ENCODE results near the gene EXOC4. TPM values are rescaled to one million over a fixed set of nuclear protein-coding genes. Genes with fewer than 3 reads are reported as not detected.

EXOC4 gene
- total and polyA plus RNA-seq, 2 donors (not counting 1 experiment from before 2014, with no cell fraction given), result 79.6 to 158 TPM

GRCh38 chr7:133408212-133408611, 155.3 kb downstream of the EXOC4 start:
- H3K27ac ChIP-seq (ENCODE audit: insufficient read depth, low read length), result no peak overlapping the region
- no peaks in the 10 kb centered on the region for H3K36me3 ChIP-seq (ENCODE audit: control insufficient read depth, insufficient read depth, low read length)
- no peak for DNase-seq (ENCODE audit: low read depth in 2 of 2)
- no peak overlapping the region for H3K4me2 ChIP-seq (ENCODE audit: extremely low read depth, insufficient read depth, low read length)
- H3K4me1 ChIP-seq (ENCODE audit: control insufficient read depth, extremely low read depth, insufficient read depth, low read length), result no peaks in the 10 kb centered on the region
- no peaks in the 10 kb centered on the region for H4K20me1 ChIP-seq (ENCODE audit: control insufficient read depth, extremely low read depth, insufficient read depth, low read length)
- no peak for TF ChIP-seq EZH2 (IDR thresholded peaks at IDR 0.05; ENCODE audit: low read length, missing control alignments)
- TF ChIP-seq CTCF (conservative IDR thresholded peaks at IDR 0.05 in 1 of 2, IDR thresholded peaks at IDR 0.05 in 1 of 2; ENCODE audit: low read depth in 1 of 2, low read length in 2 of 2), result no peak
- no peaks in the 10 kb centered on the region for H3K79me2 ChIP-seq (ENCODE audit: control insufficient read depth, insufficient read depth, low read length)
- no peak overlapping the region for H2AFZ ChIP-seq (ENCODE audit: low read length)
- no peak overlapping the region for H3K9ac ChIP-seq (ENCODE audit: insufficient read depth, low read length)
- no peaks in the 10 kb centered on the region for H3K9me3 ChIP-seq (ENCODE audit: control insufficient read depth, insufficient read depth, low read depth, low read length)
- no peak overlapping the region for H3K4me3 ChIP-seq (replicated peaks in 1 of 4; ENCODE audit: control extremely low read depth in 1 of 4, insufficient read depth in 1 of 4, low read depth in 3 of 4, low read length in 4 of 4)
- H3K27me3 ChIP-seq (ENCODE audit: control insufficient read depth, insufficient read depth, low read length), result no peaks in the 10 kb centered on the region

GRCh38 chr7:133409421-133409820, 156.5 kb downstream of the EXOC4 start:
- no peaks in the 10 kb centered on the region for H4K20me1 ChIP-seq (ENCODE audit: control insufficient read depth, extremely low read depth, insufficient read depth, low read length)

GRCh38 chr7:133409966-133410365, 157.1 kb downstream of the EXOC4 start:
- Histone ChIP-seq H3K4me1 (ENCODE audit: control insufficient read depth, extremely low read depth, insufficient read depth, low read length) (no peaks in the 10 kb centered on the region), H3K4me2 (ENCODE audit: extremely low read depth, insufficient read depth, low read length) (no peak overlapping the region), H4K20me1 (ENCODE audit: control insufficient read depth, extremely low read depth, insufficient read depth, low read length) (no peaks in the 10 kb centered on the region), H3K4me3 (replicated peaks in 1 of 4; ENCODE audit: control extremely low read depth in 1 of 4, insufficient read depth in 1 of 4, low read depth in 3 of 4, low read length in 4 of 4) (no peak overlapping the region), H3K27me3 (ENCODE audit: control insufficient read depth, insufficient read depth, low read length) (no peaks in the 10 kb centered on the region), H3K36me3 (ENCODE audit: control insufficient read depth, insufficient read depth, low read length) (no peaks in the 10 kb centered on the region), H3K79me2 (ENCODE audit: control insufficient read depth, insufficient read depth, low read length) (no peaks in the 10 kb centered on the region), H3K9me3 (ENCODE audit: control insufficient read depth, insufficient read depth, low read depth, low read length) (no peaks in the 10 kb centered on the region), H3K9ac (ENCODE audit: insufficient read depth, low read length) (no peak overlapping the region), H2AFZ (ENCODE audit: low read length) (no peak overlapping the region), H3K27ac (ENCODE audit: insufficient read depth, low read length) (no peak overlapping the region)
- TF ChIP-seq CTCF (conservative IDR thresholded peaks at IDR 0.05 in 1 of 2, IDR thresholded peaks at IDR 0.05 in 1 of 2; ENCODE audit: low read depth in 1 of 2, low read length in 2 of 2) (no peak), EZH2 (IDR thresholded peaks at IDR 0.05; ENCODE audit: low read length, missing control alignments) (no peak)
- DNase-seq (ENCODE audit: low read depth in 2 of 2), result no peak

More at GRCh38 chr7:133409421-133409820, 156.5 kb downstream of the EXOC4 start:
- Histone ChIP-seq H3K4me1 (ENCODE audit: control insufficient read depth, extremely low read depth, insufficient read depth, low read length) (no peaks in the 10 kb centered on the region), H3K4me2 (ENCODE audit: extremely low read depth, insufficient read depth, low read length) (no peak overlapping the region), H3K9me3 (ENCODE audit: control insufficient read depth, insufficient read depth, low read depth, low read length) (no peaks in the 10 kb centered on the region), H3K27me3 (ENCODE audit: control insufficient read depth, insufficient read depth, low read length) (no peaks in the 10 kb centered on the region), H3K9ac (ENCODE audit: insufficient read depth, low read length) (no peak overlapping the region), H3K4me3 (replicated peaks in 1 of 4; ENCODE audit: control extremely low read depth in 1 of 4, insufficient read depth in 1 of 4, low read depth in 3 of 4, low read length in 4 of 4) (no peak overlapping the region), H3K27ac (ENCODE audit: insufficient read depth, low read length) (no peak overlapping the region), H2AFZ (ENCODE audit: low read length) (no peak overlapping the region), H3K79me2 (ENCODE audit: control insufficient read depth, insufficient read depth, low read length) (no peaks in the 10 kb centered on the region), H3K36me3 (ENCODE audit: control insufficient read depth, insufficient read depth, low read length) (no peaks in the 10 kb centered on the region)
- TF ChIP-seq EZH2 (IDR thresholded peaks at IDR 0.05; ENCODE audit: low read length, missing control alignments) (no peak), CTCF (conservative IDR thresholded peaks at IDR 0.05 in 1 of 2, IDR thresholded peaks at IDR 0.05 in 1 of 2; ENCODE audit: low read depth in 1 of 2, low read length in 2 of 2) (no peak)
- DNase-seq (ENCODE audit: low read depth in 2 of 2), result no peak

Measured in fibroblast of lung (primary cell).